Mucosa of descending colon (tissue), 3 donors: ENCODE results near the gene NECTIN2. TPM values are rescaled to one million over a fixed set of nuclear protein-coding genes. Genes with fewer than 3 reads are reported as not detected.

Source experiments
- total RNA-seq, 3 donors: library from RNA; stranded (reverse); fragmentation: NEBNext Ultra II Directional in 2 of 3; extraction: Animal tissue kit (Norgen Biotek cat#: 25700) in 2 of 3; gene quantifications; one replicate each; pipeline versions ENCODE4 v1.2.1 to v1.2.4, GENCODE V29; 2021 to 2023
- donor health status: DM: no; HTN: no; CAD: no; lungs with moderate emphysema.
- donor health status: DM: no; HTN: no; CAD: no.
- donor health status: DM: no; HTN: yes; CAD: no.

The NECTIN2 gene
- total RNA-seq, 3 donors from 2014 or later = 65.3 to 109 (median 98.8) TPM

Other genes starting within 250 kb of the NECTIN2 start
- gene IGSF23, start 232.7 kb upstream of the NECTIN2 start, total RNA-seq = not detected
- gene PVR, start 202.4 kb upstream of the NECTIN2 start, total RNA-seq = 10 to 100 TPM; 23.8 to 39.8 (median 26.7) TPM
- gene CEACAM19, start 174.8 kb upstream of the NECTIN2 start, total RNA-seq = 1 to 10 TPM; 5.8 to 8.0 (median 6.9) TPM
- gene CEACAM16, start 147.1 kb upstream of the NECTIN2 start, total RNA-seq = under 1 TPM in 1 of 3 donors, not detected in 2; 0.17 TPM
- gene BCL3, start 97.6 kb upstream of the NECTIN2 start, total RNA-seq = 100 to 1,000 TPM in 1 of 3 donors, 10 to 100 TPM in 2; 78.9 to 145 (median 90.6) TPM
- 10 to 100 TPM; 36.5 to 92.6 (median 59.1) TPM for gene CBLC, start 68.4 kb upstream of the NECTIN2 start, total RNA-seq
- 10 to 100 TPM; 16.3 to 25.1 (median 20.3) TPM for gene BCAM, start 37.2 kb upstream of the NECTIN2 start, total RNA-seq
- 10 to 100 TPM; 47.9 to 82.6 (median 53.5) TPM for gene TOMM40, start 45.0 kb downstream of the NECTIN2 start, total RNA-seq
- 10 to 100 TPM; 32.7 to 74.6 (median 46.2) TPM for gene APOE, start 59.5 kb downstream of the NECTIN2 start, total RNA-seq
- gene APOC1, start 68.3 kb downstream of the NECTIN2 start, total RNA-seq = 10 to 100 TPM in 1 of 3 donors, 1 to 10 TPM in 2; 3.6 to 12.7 (median 9.8) TPM
- gene APOC4, start 95.9 kb downstream of the NECTIN2 start, total RNA-seq = not detected
- gene APOC2, start 99.8 kb downstream of the NECTIN2 start, total RNA-seq = 1 to 10 TPM in 1 of 3 donors, under 1 TPM in 2; 0.80 to 1.6 (median 0.98) TPM
- gene CLPTM1, start 109.1 kb downstream of the NECTIN2 start, total RNA-seq = 100 to 1,000 TPM in 2 of 3 donors, 10 to 100 TPM in 1; 98.3 to 125 (median 114) TPM
- 10 to 100 TPM; 20.9 to 30.3 (median 21.1) TPM for gene RELB, start 155.2 kb downstream of the NECTIN2 start, total RNA-seq
- gene CLASRP, start 192.7 kb downstream of the NECTIN2 start, total RNA-seq = 100 to 1,000 TPM in 1 of 3 donors, 10 to 100 TPM in 2; 79.4 to 113 (median 93.2) TPM
- 1 to 10 TPM; 2.8 to 5.0 (median 4.9) TPM for gene ZNF296, start 230.2 kb downstream of the NECTIN2 start, total RNA-seq
- gene GEMIN7, start 233.0 kb downstream of the NECTIN2 start, total RNA-seq = 10 to 100 TPM; 14.4 to 22.6 (median 21.8) TPM
- 10 to 100 TPM; 27.2 to 33.6 (median 31.7) TPM for gene PPP1R37, start 246.9 kb downstream of the NECTIN2 start, total RNA-seq